HEK293T (cell line): ENCODE measurements around the gene OTX1.

Experiments used
- ELF4 ChIP-seq: fragments of 450-650 bp; IDR thresholded peaks from 2 replicates; pipeline ENCODE4 v1.6.1; 2017; ENCODE audit warnings: antibody characterized with exemption
- FOXK2 ChIP-seq: fragments of 450-650 bp; IDR thresholded peaks from 2 replicates; pipeline ENCODE4 v1.6.1; 2016; ENCODE audit warnings: mild to moderate bottlenecking
- SUZ12 ChIP-seq: fragments of 450-650 bp; IDR thresholded peaks from 2 replicates; pipeline ENCODE4 v1.6.1; 2016; ENCODE audit warnings: mild to moderate bottlenecking
- ZNF384 ChIP-seq: fragments of 450-650 bp; IDR thresholded peaks from 2 replicates; pipeline ENCODE4 v1.6.1; 2016
- TF ChIP-seq, protein P1 (sequence below): fragments of 450-650 bp; IDR thresholded peaks from 2 replicates; pipeline ENCODE4 v1.6.1; 2016

DNA sequence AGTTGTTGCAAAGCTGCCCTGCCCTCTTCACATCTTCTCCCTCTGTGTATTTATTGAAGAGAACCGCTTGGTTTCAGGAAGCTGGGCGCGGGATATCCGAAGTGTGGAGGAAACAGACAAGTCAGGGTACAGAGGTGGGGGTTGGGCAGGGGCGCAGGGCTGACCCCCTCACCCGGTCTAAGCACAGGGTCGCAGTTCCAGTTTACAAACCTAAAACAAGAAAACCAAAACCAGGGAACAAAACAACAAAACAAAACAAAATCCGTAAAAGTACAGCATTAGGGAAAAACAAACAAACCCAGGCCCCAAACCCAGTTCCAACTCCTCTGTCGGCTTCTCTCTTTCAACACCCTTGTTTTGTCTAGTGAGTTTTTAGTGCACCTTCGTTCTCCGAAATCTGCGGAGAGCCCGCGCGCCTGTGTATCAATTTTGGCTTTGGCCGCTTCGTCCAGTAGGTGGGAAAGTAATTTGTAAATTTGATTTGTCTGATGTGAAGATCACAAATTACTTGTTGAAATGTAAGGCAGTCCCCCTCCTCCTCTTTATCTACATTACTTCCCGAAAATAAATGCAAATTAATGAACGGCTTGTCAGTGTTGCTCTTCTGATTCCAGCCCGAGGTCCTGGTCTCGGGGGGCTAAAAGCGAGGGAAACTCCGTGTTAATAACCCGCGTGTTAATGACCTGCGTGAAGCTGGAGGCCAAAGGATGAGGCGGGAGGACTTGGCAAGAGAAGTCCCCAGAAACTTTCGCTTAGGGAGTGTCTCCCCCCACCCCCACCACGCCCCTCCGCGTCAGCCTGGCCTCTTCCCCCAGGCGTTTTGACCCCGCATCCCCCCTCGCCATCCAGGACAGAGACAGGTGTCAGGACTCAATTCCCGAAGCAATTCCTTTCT lies 6.9 kb downstream of the OTX1 start:
- no peak for TF ChIP-seq FOXK2
- TF ChIP-seq, protein P1, sequence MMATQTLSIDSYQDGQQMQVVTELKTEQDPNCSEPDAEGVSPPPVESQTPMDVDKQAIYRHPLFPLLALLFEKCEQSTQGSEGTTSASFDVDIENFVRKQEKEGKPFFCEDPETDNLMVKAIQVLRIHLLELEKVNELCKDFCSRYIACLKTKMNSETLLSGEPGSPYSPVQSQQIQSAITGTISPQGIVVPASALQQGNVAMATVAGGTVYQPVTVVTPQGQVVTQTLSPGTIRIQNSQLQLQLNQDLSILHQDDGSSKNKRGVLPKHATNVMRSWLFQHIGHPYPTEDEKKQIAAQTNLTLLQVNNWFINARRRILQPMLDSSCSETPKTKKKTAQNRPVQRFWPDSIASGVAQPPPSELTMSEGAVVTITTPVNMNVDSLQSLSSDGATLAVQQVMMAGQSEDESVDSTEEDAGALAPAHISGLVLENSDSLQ: no peak
- no peak for TF ChIP-seq ZNF384
- no peak for TF ChIP-seq ELF4
- no peak for TF ChIP-seq SUZ12
